ENCODE results near the gene HELLS. TPM values are rescaled to one million over a fixed set of nuclear protein-coding genes. Genes with fewer than 3 reads are reported as not detected.
A peak's percentile ranks its signal among the peaks of the same experiment; 100 is the strongest.

Gene HELLS
- total RNA-seq, 4 donors from 2014 or later = 1.9 to 15.1 (median 7.1) TPM

GRCh38 chr10:94626476-94626875 lies 80.9 kb downstream of the HELLS start:
- intact Hi-C loops (cut with DNase I; ENCODE audit: low total_unique reads) = no loop called here

GRCh38 chr10:94627511-94627910 lies 81.9 kb downstream of the HELLS start:
- Histone ChIP-seq H3K4me1 (no peaks in the 10 kb centered on the region), H3K9me3 (no peaks in the 10 kb centered on the region), H3K27me3 (no peaks in the 10 kb centered on the region), H3K27ac (no peak overlapping the region), H3K4me3 (no peak overlapping the region), H3K36me3 (no peaks in the 10 kb centered on the region)
- TF ChIP-seq POLR2AphosphoS5 (IDR thresholded peaks at IDR 0.05) (no peak), POLR2A (IDR thresholded peaks at IDR 0.05) (no peak)
- intact Hi-C loops (cut with DNase I; ENCODE audit: low total_unique reads) = no loop called here
- no peak for DNase-seq
- WGBS, 2 donors (ENCODE audit: low coverage in 1 of 2) = 52 to 57% methylated on average over 1 of the region's 1 CpG
- in situ Hi-C loops (cut with MboI; ENCODE audit: low pct_ligation_motif_present in 1 of 4, low pct_unique_long_range_greater_than_20kb in 1 of 4, low sequenced_read_pairs in 3 of 4) = loop anchor here in 1 of 4 donors (25.0 kb wide), 1 partner anchor 735 kb away; no protein-coding TSS in a partner anchor

More at GRCh38 chr10:94626476-94626875, 80.9 kb downstream of the HELLS start:
- Histone ChIP-seq H3K27ac (no peak overlapping the region), H3K36me3 (no peaks in the 10 kb centered on the region), H3K4me1 (no peaks in the 10 kb centered on the region), H3K27me3 (no peaks in the 10 kb centered on the region), H3K4me3 (no peak overlapping the region), H3K9me3 (no peaks in the 10 kb centered on the region)
- 75% methylated on average over 2 of the region's 2 CpGs; no CpG with 5 or more reads in 1 of the 2 donors for WGBS, 2 donors (ENCODE audit: low coverage in 1 of 2)
- no peak for TF ChIP-seq CTCF (IDR thresholded peaks at IDR 0.05)
- TF ChIP-seq POLR2A (IDR thresholded peaks at IDR 0.05) = no peak
- no peak for TF ChIP-seq POLR2AphosphoS5 (IDR thresholded peaks at IDR 0.05)
- TF ChIP-seq EP300 (IDR thresholded peaks at IDR 0.05; ENCODE audit: low read depth) = no peak
- DNase-seq = no peak
- in situ Hi-C loops (cut with MboI; ENCODE audit: low pct_ligation_motif_present in 1 of 4, low pct_unique_long_range_greater_than_20kb in 1 of 4, low sequenced_read_pairs in 3 of 4) = loop anchor here in 1 of 4 donors (25.0 kb wide), 1 partner anchor 736 kb away; no protein-coding TSS in a partner anchor

- Histone ChIP-seq H3K36me3 (no peaks in the 10 kb centered on the region), H3K27me3 (no peaks in the 10 kb centered on the region), H3K4me1 (no peaks in the 10 kb centered on the region), H3K9me3 (peaks cover 0 to 5% of the 10 kb centered on the region in 2 donors), H3K4me3 (no peak overlapping the region), H3K27ac (no peak overlapping the region)
- in situ Hi-C loops (cut with MboI; ENCODE audit: low pct_ligation_motif_present in 1 of 4, low pct_unique_long_range_greater_than_20kb in 1 of 4, low sequenced_read_pairs in 3 of 4) (loop anchor here in 1 of 4 donors (25.0 kb wide), 1 partner anchor 732 kb away; no protein-coding TSS in a partner anchor), intact Hi-C loops (cut with DNase I; ENCODE audit: low total_unique reads) (no loop called here)
- DNase-seq = no peak
- TF ChIP-seq CTCF (IDR thresholded peaks at IDR 0.05) (peak; percentile 43 to 65 (median 58)), POLR2AphosphoS5 (IDR thresholded peaks at IDR 0.05) (no peak), POLR2A (IDR thresholded peaks at IDR 0.05) (no peak), EP300 (IDR thresholded peaks at IDR 0.05; ENCODE audit: low read depth) (no peak)
- 23 to 33% methylated on average over 4 of the region's 4 CpGs for WGBS, 2 donors (ENCODE audit: low coverage in 1 of 2)
These were observed 84.6 kb downstream of the HELLS start for GRCh38 chr10:94630017-94630688.

GRCh38 chr10:94631077-94631875 lies 85.7 kb downstream of the HELLS start:
- WGBS, 2 donors (ENCODE audit: low coverage in 1 of 2) = 73 to 83% methylated on average over 1 to 3 of the region's 3 CpGs
- TF ChIP-seq POLR2AphosphoS5 (IDR thresholded peaks at IDR 0.05) (no peak), EP300 (IDR thresholded peaks at IDR 0.05; ENCODE audit: low read depth) (no peak), CTCF (IDR thresholded peaks at IDR 0.05) (no peak), POLR2A (IDR thresholded peaks at IDR 0.05) (no peak)
- no peak overlapping the region for H3K4me3 ChIP-seq
- no peaks in the 10 kb centered on the region for H3K4me1 ChIP-seq
- in situ Hi-C loops (cut with MboI; ENCODE audit: low pct_ligation_motif_present in 1 of 4, low pct_unique_long_range_greater_than_20kb in 1 of 4, low sequenced_read_pairs in 3 of 4) = loop anchor here in 1 of 4 donors (25.0 kb wide), 1 partner anchor 731 kb away; no protein-coding TSS in a partner anchor
- intact Hi-C loops (cut with DNase I; ENCODE audit: low total_unique reads) = no loop called here
- no peak for DNase-seq
- no peaks in the 10 kb centered on the region for H3K36me3 ChIP-seq
- peaks cover 0 to 5% of the 10 kb centered on the region in 2 donors for H3K9me3 ChIP-seq
- no peak overlapping the region for H3K27ac ChIP-seq
- H3K27me3 ChIP-seq = no peaks in the 10 kb centered on the region

Data from transverse colon (tissue), 4 donors.